ENCODE data around the gene SLC25A47. TPM values are rescaled to one million over a fixed set of nuclear protein-coding genes. Genes with fewer than 3 reads are reported as not detected.

Gene SLC25A47
- total and polyA plus RNA-seq, 9 of the 15 experiments (the other 6 are each of a cell fraction or from before 2014, with no cell fraction given) = 0.09 to 0.23 (median 0.22) TPM; not detected in 6

- TF ChIP-seq, protein P1, sequence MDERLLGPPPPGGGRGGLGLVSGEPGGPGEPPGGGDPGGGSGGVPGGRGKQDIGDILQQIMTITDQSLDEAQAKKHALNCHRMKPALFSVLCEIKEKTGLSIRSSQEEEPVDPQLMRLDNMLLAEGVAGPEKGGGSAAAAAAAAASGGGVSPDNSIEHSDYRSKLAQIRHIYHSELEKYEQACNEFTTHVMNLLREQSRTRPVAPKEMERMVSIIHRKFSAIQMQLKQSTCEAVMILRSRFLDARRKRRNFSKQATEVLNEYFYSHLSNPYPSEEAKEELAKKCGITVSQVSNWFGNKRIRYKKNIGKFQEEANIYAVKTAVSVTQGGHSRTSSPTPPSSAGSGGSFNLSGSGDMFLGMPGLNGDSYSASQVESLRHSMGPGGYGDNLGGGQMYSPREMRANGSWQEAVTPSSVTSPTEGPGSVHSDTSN (CRISPR knock-in tag; IDR thresholded peaks at IDR 0.05; ENCODE audit: low read depth) = no peak
- TF ChIP-seq, protein P1 (tag; conservative IDR thresholded peaks at IDR 0.05; ENCODE audit: low read depth) = no peak
- peak; percentile 75 for TF ChIP-seq ATF7 (IDR thresholded peaks at IDR 0.05)
- TF ChIP-seq, protein P2, sequence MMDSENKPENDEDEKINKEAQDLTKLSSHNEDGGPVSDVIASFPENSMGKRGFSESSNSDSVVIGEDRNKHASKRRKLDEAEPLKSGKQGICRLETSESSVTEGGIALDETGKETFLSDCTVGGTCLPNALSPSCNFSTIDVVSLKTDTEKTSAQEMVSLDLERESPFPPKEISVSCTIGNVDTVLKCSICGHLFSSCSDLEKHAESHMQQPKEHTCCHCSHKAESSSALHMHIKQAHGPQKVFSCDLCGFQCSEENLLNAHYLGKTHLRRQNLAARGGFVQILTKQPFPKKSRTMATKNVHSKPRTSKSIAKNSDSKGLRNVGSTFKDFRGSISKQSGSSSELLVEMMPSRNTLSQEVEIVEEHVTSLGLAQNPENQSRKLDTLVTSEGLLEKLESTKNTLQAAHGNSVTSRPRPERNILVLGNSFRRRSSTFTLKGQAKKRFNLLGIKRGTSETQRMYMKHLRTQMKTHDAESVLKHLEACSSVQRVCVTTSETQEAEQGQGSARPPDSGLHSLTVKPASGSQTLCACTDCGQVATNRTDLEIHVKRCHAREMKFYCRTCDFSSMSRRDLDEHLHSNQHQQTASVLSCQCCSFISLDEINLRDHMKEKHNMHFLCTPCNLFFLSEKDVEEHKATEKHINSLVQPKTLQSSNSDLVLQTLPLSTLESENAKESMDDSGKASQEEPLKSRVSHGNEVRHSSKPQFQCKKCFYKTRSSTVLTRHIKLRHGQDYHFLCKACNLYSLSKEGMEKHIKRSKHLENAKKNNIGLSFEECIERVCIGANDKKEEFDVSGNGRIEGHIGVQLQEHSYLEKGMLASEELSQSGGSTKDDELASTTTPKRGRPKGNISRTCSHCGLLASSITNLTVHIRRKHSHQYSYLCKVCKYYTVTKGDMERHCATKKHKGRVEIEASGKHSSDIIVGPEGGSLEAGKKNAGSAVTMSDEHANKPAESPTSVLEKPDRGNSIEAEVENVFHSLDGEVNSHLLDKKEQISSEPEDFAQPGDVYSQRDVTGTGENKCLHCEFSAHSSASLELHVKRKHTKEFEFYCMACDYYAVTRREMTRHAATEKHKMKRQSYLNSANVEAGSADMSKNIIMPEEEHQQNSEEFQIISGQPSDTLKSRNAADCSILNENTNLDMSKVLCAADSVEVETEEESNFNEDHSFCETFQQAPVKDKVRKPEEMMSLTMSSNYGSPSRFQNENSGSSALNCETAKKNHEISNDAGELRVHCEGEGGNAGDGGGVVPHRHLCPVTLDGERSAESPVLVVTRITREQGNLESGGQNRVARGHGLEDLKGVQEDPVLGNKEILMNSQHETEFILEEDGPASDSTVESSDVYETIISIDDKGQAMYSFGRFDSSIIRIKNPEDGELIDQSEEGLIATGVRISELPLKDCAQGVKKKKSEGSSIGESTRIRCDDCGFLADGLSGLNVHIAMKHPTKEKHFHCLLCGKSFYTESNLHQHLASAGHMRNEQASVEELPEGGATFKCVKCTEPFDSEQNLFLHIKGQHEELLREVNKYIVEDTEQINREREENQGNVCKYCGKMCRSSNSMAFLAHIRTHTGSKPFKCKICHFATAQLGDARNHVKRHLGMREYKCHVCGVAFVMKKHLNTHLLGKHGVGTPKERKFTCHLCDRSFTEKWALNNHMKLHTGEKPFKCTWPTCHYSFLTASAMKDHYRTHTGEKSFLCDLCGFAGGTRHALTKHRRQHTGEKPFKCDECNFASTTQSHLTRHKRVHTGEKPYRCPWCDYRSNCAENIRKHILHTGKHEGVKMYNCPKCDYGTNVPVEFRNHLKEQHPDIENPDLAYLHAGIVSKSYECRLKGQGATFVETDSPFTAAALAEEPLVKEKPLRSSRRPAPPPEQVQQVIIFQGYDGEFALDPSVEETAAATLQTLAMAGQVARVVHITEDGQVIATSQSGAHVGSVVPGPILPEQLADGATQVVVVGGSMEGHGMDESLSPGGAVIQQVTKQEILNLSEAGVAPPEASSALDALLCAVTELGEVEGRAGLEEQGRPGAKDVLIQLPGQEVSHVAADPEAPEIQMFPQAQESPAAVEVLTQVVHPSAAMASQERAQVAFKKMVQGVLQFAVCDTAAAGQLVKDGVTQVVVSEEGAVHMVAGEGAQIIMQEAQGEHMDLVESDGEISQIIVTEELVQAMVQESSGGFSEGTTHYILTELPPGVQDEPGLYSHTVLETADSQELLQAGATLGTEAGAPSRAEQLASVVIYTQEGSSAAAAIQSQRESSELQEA (IDR thresholded peaks at IDR 0.05; ENCODE audit: low read depth) = no peak
- TF ChIP-seq, protein P3, sequence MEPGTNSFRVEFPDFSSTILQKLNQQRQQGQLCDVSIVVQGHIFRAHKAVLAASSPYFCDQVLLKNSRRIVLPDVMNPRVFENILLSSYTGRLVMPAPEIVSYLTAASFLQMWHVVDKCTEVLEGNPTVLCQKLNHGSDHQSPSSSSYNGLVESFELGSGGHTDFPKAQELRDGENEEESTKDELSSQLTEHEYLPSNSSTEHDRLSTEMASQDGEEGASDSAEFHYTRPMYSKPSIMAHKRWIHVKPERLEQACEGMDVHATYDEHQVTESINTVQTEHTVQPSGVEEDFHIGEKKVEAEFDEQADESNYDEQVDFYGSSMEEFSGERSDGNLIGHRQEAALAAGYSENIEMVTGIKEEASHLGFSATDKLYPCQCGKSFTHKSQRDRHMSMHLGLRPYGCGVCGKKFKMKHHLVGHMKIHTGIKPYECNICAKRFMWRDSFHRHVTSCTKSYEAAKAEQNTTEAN (CRISPR knock-in tag; IDR thresholded peaks at IDR 0.05) = no peak
- TF ChIP-seq HOXB6 (CRISPR knock-in tag; IDR thresholded peaks at IDR 0.05; ENCODE audit: borderline replicate concordance) = no peak
- peak; percentile 66; the same call in 1 of the 2 replicates for TF ChIP-seq SMAD4 (CRISPR knock-in tag; conservative IDR thresholded peaks at IDR 0.05)
- TF ChIP-seq, protein P4, sequence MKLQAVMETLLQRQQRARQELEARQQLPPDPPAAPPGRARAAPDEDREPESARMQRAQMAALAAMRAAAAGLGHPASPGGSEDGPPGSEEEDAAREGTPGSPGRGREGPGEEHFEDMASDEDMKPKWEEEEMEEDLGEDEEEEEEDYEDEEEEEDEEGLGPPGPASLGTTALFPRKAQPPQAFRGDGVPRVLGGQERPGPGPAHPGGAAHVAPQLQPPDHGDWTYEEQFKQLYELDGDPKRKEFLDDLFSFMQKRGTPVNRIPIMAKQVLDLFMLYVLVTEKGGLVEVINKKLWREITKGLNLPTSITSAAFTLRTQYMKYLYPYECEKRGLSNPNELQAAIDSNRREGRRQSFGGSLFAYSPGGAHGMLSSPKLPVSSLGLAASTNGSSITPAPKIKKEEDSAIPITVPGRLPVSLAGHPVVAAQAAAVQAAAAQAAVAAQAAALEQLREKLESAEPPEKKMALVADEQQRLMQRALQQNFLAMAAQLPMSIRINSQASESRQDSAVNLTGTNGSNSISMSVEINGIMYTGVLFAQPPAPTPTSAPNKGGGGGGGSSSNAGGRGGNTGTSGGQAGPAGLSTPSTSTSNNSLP (IDR thresholded peaks at IDR 0.05; ENCODE audit: borderline replicate concordance, low read depth, low read length) = no peak
- TF ChIP-seq ILF3 (IDR thresholded peaks at IDR 0.05; ENCODE audit: borderline replicate concordance) = no peak
- peak in 1 of 2 experiments; percentile 49; a peak in 1 of 3 replicates for TF ChIP-seq CBX3 (IDR thresholded peaks at IDR 0.05; ENCODE audit: borderline replicate concordance in 1 of 2, low read length in 2 of 2)
- TF ChIP-seq ZBTB1 (CRISPR knock-in tag; IDR thresholded peaks at IDR 0.05; ENCODE audit: borderline replicate concordance, low read depth) = no peak
- no peak for TF ChIP-seq ZNF274 (IDR thresholded peaks at IDR 0.05; ENCODE audit: borderline replicate concordance, low read depth, low read length)
Measured at GRCh38 chr14:100285021-100285912, 37.9 kb upstream of the SLC25A47 start (continued).

Measured in K562 (cell line).